GM19463 (cell line): ENCODE measurements around the gene METAP1D.
A peak's percentile ranks its signal among the peaks of the same experiment; 100 is the strongest.

Experiments
- ATAC-seq: cut with Tn5 transposase; IDR thresholded peaks from one replicate; pipeline ENCODE4 v1.9.1; 2021; ENCODE audit warnings: mild to moderate bottlenecking, moderate library complexity; ENCODE audit not compliant: unreplicated experiment

The METAP1D gene

DNA sequence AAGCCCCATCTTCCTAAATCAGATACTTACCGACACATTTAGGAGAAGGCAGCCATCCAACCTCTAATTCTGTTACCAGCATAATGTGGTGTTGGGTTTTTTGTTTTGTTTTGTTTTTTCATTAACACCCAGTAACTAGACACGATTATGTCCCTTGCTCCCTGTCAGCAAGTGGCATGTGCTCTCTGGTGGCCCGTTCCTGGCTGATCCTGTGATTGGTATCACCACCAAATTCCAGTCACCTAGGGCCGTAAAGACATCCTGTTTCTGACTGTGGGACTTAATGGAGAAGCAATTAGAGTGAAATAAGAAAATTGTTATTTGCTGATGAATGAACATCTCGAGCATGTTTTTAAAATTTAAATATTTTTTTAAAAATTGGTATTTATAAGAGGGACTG, 79.7 kb downstream of the METAP1D start:
- ATAC-seq, result no peak

DNA sequence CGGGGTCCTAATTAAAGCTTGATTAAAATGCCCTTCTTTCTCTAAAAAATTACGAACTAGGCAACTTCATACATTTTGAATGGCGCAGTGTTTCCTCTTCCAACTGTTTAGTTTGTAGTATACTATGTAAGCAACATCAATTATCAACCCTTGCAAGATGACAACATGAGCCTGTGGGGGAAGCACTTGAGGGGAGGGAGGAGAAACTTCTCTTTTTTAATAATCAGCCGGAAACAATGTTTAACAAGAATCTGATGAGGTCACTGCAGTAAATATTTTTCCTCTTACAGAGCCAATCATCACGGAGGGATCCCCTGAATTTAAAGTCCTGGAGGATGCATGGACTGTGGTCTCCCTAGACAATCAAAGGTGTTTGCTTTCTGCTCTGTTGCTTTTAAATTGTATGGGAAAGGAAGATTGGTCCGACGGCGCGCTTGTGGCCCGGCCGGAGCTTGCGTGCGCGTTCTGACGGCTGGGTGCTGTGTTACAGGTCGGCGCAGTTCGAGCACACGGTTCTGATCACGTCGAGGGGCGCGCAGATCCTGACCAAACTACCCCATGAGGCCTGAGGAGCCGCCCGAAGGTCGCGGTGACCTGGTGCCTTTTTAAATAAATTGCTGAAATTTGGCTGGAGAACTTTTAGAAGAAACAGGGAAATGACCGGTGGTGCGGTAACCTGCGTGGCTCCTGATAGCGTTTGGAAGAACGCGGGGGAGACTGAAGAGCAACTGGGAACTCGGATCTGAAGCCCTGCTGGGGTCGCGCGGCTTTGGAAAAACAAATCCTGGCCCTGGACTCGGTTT, 80.3 kb downstream of the METAP1D start:
- no peak for ATAC-seq

DNA sequence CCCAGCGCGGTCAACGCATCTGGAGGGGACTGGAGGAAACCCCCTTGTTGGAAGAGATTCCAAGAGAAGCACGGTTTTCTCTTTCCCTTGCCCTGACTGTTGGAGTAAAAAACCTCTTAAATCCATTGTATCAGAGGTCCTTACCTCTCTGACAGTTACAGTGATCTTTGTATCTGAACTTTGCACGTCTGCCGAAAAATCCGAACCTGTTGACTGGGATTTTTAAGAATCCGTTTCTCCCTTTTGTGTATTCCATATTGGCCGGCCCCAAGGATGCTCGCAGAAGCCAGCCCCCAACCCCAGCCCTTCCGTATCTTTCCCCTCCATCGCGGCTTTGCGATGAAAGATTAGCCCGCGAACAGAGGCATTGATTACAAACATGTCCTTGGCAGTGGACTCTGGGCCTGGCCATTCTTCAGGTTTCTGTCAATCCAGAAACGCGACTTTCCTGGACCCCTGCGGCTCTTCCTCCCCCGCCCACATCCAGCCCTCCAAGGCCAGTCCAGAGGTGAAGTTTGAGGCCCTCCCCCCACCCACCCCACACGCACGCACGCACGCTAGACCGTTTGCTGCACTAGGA, 81.0 kb downstream of the METAP1D start:
- ATAC-seq, result no peak

DNA sequence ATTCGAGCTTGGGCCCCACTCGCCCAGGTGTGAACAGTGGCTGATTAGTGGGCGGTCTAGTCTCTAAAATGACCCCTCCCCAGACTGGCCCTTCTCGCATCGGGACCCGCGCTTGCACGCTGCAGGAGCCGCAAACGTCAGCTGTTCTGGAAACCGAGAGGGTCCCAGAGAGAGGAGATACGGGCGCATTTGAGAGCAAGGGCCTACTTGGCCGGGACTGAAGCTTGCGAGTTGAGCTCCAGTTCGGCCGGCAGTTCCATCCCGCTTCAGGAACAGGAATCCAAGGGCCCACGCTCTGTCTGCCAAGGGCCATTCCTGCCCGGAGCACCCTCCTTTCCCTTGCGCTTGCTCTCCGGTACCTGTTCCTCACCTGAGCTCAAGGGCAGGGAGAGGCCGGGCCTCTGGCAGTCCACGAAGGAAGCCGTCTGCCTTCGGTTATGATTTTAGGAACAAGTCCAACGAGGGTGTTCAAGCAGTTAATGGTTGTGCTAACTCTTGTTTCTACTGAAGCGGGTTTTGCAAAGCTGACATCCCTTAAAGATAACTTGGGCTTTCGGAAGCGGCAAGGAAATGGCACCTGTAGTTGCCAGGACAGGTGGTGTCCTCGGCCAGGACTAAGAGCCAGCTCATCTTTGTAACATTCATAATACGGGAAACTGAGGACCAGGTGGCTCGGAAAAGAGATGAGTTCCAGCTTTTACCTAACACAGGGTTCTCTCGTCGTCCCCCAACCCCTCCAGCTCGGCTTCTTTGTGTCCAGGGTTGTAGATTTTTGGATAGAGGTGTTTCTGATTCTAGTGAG, 81.7 kb downstream of the METAP1D start:
- no peak for ATAC-seq

DNA sequence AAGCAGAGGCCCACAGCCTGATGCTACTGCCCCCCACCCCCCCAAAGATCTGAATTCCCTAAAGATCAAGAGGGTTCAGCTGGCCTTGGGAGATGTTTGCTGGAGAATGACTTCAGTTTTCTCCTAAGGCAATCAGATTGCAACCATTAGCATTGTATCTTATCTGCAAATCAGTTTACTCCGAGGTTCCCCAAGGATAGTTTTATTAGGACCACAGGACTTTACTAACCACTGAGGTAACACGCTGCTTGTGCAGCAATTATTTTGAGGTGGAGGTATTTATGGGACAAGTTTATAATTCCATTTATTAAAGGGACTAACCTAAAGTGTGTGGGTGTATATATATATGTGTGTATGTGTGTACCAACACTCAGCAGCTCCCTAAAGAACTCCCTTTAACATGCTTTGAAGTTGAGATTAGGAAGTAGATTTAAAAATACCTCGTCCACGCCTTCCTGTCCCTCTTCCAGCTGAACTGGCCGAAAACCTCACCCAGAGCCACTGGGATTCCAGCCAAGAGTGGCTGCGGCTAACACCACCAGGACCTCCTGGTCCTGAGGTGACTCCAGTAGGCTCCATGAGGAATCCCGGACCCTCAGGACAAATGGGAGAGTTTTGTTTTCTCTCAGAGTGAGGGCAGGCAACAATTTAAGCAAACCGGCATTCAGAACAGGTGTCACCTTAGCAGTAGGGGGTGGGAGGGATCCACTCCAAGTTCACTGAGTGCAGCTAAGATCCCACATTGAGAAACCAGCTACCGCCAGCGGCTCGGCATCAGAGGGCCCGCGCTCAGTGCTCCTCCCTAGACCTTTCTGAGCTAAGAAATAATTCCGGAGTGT, 82.6 kb downstream of the METAP1D start:
- ATAC-seq, result no peak

DNA sequence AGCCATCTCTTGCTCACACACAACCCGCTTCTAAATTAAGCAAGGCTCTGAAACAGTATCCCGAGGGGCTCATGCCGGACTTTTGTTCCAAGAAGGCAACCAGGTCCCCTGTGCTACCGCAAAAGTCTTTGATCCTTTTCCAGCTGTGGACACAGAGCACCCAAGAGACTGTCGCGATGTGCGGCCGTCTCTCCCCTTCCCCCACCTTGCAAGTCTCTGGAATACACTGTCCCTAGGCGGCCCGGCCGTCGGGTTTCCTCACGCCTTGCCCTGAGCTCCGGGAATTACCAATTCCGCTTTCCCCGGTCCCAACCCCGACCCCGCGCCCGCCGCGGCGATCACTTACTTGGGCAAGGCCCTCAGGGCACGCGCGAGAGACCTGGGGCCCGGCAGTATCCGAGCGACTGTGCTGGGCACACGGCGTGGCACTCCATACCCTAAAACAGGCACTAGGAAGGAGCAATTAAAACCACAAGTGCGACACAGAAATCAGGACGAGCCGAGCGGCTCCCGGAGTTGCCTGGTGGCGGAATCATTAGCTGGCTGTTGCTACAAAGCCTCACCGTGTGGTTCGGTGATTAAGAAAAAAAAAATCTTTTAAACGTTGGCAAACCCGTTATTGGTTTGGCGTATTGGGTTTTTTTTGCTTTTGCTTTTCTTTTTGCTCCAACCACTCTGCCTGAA, 83.3 kb downstream of the METAP1D start:
- ATAC-seq, result no peak

DNA sequence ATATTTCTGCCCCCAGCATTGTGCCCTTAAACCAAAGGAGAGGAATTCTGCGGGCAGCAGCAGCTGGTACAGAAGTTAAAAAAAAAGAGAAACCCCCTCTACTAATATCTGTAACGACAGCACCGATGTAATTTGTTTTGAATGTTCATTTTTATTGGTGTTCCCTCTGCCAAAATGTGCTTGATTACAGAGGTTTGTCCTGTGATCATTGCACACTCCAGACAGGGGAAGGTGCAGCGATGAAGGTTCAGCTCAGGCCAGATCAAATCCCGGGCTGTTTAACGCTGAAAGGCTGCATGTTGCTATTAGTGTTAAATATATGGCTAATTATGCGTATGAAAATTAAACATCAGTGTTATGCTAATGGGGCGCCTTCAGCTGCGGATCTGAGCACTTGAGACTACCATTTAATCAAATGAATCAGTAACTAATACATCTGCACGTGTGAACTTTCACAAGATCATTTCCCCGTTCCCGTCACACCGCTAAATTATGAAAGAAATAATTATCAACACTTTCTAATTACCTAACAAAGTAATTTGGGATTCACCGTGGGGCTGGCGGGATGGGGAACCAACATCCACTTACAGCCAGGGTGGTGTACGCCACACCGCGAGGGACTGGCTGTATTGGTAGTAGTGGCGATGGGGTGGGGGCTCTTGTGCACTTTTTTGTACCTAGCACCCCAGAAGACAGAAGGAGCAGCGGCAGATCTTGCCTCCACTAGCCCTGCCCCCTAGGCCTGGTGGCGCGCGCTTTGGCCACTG, 84.1 kb downstream of the METAP1D start:
- no peak for ATAC-seq

DNA sequence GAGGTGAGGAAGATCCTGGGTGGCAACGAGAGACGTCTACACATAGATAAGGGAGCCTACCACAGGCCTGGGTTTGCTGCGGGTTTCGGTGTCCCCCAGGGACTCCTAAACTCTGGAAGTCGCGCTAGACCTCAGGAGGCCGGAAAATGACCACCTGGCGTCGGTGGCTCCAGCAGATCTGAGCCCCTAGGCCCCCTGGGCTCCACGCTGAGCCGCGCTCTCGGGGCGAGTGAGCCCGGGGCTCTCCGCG, 84.6 kb downstream of the METAP1D start:
- no peak for ATAC-seq

DNA sequence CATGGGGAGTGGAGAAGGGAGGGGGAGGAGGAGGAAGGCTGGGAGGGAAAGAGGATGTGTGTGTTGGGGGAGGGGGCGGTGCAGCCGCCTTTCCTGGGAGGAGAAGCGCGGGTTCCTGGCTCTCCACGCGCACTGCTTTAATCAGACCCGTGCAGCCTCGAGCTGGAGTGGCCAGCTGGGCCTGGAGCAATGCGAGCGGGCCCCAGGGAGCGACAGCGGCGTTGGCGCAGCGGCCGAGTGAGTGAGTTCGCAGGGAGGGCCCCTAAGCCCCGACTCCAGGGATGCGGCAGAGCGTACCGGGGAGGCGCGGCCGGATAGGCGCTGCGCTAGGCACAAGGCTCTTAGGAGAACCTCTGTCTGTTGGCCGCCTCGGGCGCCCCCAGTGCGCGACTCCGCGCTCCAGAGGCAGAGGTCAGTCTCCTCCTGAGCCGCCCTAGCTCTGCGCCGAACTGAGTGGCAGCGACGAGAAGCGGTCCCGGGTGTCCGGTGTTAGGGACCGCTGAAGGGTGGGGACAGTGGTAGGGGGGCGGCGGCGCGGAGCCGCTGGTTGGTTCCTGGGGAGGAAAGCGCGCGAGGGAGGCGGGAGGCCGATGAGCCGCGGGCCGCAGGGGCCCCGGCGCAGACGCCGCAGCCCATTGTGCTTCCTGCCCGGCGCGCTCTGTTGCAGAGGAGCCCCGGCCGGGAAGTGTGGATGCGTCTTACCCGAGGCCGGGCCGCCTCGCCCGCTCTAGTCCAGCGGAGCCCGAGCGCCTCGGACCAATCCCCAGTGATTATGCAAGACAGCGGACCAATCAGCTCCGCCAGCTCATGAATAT, 85.1 kb downstream of the METAP1D start:
- ATAC-seq, result peak; percentile 86

DNA sequence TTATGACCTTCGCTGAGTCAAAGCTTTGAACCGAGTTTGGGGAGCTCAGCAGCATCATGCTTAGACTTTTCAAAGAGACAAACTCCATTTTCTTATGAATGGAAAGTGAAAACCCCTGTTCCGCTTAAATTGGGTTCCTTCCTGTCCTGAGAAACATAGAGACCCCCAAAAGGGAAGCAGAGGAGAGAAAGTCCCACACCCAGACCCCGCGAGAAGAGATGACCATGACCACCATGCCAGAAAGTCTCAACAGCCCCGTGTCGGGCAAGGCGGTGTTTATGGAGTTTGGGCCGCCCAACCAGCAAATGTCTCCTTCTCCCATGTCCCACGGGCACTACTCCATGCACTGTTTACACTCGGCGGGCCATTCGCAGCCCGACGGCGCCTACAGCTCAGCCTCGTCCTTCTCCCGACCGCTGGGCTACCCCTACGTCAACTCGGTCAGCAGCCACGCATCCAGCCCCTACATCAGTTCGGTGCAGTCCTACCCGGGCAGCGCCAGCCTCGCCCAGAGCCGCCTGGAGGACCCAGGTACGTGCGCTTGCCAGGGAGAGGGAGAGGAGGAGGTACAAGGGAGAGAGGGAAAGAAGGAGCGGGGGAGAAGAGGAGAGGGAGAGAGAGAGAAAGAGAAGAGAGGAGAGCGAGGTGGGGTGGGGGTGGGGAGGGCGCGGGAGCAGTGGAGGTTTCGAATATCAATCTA, 85.9 kb downstream of the METAP1D start, which contains the start of gene DLX1:
TSS of gene DLX1 (plus strand) at position 48 of the 700 bp plus-strand sequence. CDS start at position 219, 171 bp downstream.
- ATAC-seq, result peak; percentile 6

DNA sequence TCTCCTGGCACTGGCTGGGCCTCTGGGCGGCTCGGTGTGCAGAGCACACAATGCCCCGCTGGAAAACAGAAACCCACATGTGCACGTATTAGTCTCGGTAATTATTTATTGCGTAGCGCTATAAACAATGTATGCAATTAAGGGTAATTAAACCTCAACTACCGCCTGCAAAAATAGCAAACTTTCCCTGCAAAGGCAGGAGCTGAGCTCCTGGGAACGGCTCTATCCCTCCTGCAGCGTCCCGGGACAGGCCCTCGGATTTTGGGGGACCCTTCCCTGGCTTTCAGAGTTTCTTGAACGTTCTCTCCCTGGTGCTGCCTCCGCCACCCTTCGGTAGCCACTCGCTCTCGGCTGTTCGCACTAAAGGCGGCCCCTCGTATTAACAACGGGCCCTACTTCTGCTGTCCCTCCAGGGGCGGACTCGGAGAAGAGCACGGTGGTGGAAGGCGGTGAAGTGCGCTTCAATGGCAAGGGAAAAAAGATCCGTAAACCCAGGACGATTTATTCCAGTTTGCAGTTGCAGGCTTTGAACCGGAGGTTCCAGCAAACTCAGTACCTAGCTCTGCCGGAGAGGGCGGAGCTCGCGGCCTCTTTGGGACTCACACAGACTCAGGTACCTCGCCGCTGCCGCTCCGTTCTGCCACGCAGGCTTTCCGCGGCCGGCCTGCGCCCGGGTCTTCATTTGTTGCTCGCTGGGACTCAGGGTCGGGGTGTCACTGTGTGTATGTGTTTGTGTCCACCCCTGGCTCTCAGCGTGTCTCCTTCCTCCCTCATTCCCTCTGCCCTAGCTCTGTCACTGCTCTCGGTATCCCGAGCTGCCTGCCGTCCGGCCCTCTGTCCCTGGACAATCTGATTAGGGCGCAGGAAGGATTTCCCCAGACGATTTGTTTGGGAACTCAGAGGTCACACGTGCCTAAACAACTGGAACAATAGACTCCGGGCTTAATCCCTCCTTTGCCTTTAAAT, 86.8 kb downstream of the METAP1D start:
- ATAC-seq, result no peak

DNA sequence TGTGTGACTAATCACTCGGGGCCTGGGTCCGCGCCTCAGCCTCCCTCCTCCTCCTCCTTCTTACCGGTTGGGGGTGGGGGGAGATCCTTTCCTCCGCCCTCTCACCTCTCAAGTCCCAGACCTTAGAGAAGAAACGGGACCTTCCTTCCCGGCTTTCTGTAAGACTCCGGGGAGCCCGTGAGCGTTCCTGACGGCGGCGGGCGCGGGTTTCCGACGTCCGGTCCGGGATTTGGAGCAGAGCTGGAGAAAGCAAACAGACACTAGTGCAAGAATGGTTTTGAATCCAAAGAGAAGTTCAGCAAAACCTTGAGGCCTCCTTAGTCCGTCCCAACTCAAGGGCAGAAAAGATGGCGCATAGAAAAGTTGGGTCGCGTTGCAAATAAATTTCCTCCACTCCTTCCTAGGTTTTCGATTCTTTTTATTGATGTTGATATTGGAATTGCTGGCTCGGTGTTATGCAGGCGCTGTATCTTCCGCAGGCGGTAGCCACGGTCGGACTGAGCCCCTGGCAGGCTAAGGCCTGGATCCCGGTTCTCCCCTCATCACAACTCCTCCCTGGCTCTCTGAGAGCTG, 87.5 kb downstream of the METAP1D start:
- ATAC-seq, result no peak

DNA sequence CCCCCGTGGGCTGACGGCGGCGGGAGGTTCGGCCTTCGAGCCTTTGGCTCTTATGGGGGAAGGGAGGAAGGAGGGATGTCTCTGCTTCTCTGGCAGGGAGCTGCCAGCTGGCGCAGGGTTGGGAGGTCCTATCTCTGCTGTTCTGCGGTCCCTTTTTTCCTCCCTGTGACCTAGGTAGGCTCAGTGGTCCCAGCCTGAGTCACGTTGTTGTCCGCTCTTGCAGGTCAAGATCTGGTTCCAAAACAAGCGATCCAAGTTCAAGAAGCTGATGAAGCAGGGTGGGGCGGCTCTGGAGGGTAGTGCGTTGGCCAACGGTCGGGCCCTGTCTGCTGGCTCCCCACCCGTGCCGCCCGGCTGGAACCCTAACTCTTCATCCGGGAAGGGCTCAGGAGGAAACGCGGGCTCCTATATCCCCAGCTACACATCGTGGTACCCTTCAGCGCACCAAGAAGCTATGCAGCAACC, 88.1 kb downstream of the METAP1D start:
- no peak for ATAC-seq

DNA sequence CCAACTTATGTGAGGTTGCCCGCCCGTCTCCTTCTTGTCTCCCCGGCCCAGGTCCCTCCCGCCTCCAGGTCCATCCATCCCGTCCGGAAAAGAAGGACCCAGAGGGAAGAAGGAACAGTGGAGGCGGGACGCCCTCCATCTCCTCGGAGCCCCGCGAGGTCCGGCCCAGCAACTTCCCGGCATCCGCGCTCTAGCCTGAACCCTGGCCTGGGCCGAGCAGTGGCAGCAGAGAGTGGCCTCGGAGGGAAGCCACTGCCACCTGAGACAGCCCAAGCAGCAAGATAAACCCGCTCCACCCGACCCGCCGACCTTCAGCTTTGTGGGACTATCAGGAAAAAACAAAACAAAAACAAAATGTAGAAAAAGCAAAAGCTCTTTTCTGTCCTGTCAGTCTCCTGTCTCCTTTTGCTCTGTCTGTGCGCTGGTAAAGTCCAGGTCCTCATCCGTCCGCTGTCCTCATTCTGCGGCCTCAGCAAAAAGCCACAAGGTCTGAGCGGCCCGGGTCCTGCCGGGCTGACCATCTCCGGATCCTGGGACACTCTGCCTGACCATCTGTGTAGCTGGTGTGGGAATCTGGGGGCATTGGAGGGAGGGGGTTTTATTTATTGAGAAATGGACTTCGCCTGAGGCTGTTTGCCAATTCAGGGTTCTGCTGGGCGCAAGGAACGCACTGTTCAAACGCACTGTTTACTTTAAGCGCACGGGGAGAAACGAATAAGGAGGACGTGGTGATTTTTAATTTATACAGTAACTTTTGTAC, 88.7 kb downstream of the METAP1D start:
- no peak for ATAC-seq

DNA sequence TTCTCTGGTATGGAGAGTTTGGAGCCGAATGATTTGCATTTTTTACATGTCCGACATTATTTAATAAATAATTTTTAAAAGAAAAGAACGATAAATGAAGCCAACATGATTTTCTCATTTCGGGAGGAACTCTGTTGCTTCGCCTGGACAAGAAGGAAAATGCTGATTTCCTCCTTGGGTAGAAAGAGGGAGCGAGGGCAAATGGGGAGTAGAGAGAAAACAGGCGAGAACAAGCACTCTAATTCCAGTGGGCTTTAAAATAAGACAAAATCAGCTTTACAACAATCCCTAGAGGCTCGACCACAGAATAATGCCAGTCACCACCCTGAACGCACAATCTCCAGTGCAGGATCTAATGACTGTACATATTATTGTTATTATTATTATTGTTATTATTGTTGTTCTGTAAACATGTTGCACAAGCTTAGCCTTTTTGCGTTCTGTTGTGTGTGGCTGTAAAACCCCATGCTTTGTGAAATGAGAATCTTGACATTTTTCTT, 89.3 kb downstream of the METAP1D start:
- no peak for ATAC-seq

DNA sequence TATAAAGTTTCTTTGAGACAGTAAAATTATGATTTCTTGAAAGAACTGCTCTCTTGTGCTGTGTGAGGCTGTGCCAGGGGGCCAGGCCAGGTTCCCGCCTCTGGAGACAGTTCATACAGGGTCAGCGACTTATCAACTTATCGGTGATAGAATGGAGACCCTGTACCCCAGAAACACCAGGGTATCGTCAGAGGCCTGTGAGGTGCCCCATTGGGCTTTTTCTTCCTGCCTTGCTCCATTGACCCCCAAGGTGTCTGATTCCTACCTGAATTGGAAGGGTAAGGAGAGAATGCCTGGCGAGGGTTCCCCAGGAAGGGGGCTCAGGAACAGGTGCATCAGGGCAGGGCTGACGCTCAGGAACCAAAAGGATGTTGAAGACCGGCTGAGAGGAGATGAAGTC, 89.9 kb downstream of the METAP1D start:
- ATAC-seq, result no peak
